ENCODE data around the gene RAB6B. TPM values are rescaled to one million over a fixed set of nuclear protein-coding genes. Genes with fewer than 3 reads are reported as not detected.

Gene RAB6B
- total and polyA plus RNA-seq, 2 of the 8 experiments (the other 6 are each of a cell fraction or from before 2014, with no cell fraction given) = 7.9 to 15.6 TPM

DNA sequence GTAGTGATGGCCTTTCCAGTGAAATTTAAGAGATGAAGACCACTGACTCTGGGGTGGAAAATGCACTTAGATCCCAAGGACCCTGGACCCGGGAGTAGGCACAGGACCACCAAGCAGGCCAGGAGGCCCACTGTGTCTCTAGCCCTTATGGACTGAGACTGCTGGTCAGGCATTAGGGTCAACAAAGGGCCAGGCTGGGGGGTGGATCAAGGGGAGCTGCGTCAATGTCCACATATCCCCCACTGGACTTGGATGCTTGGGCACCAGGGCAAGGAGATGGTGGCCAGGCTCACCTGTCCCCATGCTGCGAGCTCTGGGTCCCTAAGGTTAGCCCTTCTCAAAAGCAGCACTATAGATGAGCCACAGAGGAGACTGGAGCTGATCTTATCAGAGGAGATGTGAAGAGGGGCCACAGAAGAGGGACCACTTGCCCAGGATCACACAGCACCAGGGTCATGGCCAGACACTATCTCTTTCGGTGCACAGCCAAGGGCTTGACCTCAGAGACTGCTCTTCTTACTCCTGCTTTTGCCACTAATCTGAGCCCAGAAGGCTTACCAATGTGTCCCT is 14.7 kb downstream of the RAB6B start:
- H3K27me3 ChIP-seq (replicated peaks in 1 of 4; ENCODE audit: control insufficient read depth in 3 of 4, extremely low read depth in 1 of 4, insufficient read depth in 3 of 4, low read length in 3 of 4) = no peaks in the 10 kb centered on the region; a peak in 1 of 7 replicates
- H4K91ac ChIP-seq (replicated peaks; ENCODE audit: insufficient read length, low read length) = no peak overlapping the region
- no peaks in the 10 kb centered on the region for H3K36me3 ChIP-seq (ENCODE audit: control insufficient read depth in 2 of 4, insufficient read depth in 4 of 4, low read length in 3 of 4)
- H3K4me2 ChIP-seq (ENCODE audit: insufficient read depth in 1 of 2, low read depth in 2 of 2, low read length in 2 of 2) = no peak overlapping the region
- 93% methylated on average over 4 of the region's 4 CpGs; no CpG with 5 or more reads in 1 of the 2 experiments for WGBS, 2 experiments (ENCODE audit: extremely low coverage in 1 of 2, insufficient coverage in 1 of 2, insufficient read length in 1 of 2, insufficient replicate concordance in 2 of 2, low coverage in 1 of 2, low lambda C conversion rate in 2 of 2, missing lambda C conversion rate in 1 of 2)
- no peaks in the 10 kb centered on the region for H3K9me3 ChIP-seq (ENCODE audit: insufficient read depth in 2 of 2, low read depth in 1 of 2, low read length in 1 of 2)
- no peak overlapping the region for H2BK12ac ChIP-seq (ENCODE audit: low read depth, low read length)
- no peak overlapping the region for H4K5ac ChIP-seq (ENCODE audit: insufficient read length, low read depth, low read length)
- H2BK5ac ChIP-seq (ENCODE audit: low read depth, low read length) = no peak overlapping the region
- H3K56ac ChIP-seq (replicated peaks; ENCODE audit: insufficient read length, low read depth, low read length) = no peak overlapping the region
- no peak overlapping the region for H3K4me3 ChIP-seq (ENCODE audit: extremely low read depth in 1 of 4, insufficient read depth in 2 of 4, low read depth in 3 of 4, low read length in 4 of 4)
- H3K79me2 ChIP-seq (ENCODE audit: control insufficient read depth in 1 of 2, insufficient read depth in 2 of 2, low read length in 2 of 2) = no peaks in the 10 kb centered on the region
- no peak overlapping the region for H4K8ac ChIP-seq (ENCODE audit: extremely low read depth, insufficient read depth, low read length)
- H3K27ac ChIP-seq (ENCODE audit: low read depth, low read length) = no peak overlapping the region
- no peak for DNase-seq (ENCODE audit: low read depth in 1 of 2, low spot score in 2 of 2)
- ChIA-PET CTCF (ENCODE audit: partially characterized antibody) (interaction anchor here (0.7 to 2.5 kb wide), 2 partner anchors 16 to 576 kb away, joined by 3 to 8 read pairs; no protein-coding TSS in a partner anchor), POLR2A (ENCODE audit: partially characterized antibody) (no interaction called here)
- no peaks in the 10 kb centered on the region; the same call in 1 of the 2 replicates for H3K79me1 ChIP-seq (ENCODE audit: low read depth, low read length)
- H4K20me1 ChIP-seq (replicated peaks in 1 of 2; ENCODE audit: control insufficient read depth in 1 of 2, insufficient read depth in 2 of 2, low read length in 2 of 2) = no peaks in the 10 kb centered on the region
- H3K4me1 ChIP-seq (replicated peaks in 1 of 4; ENCODE audit: control insufficient read depth in 3 of 4, insufficient read depth in 4 of 4, low read length in 3 of 4) = no peaks in the 10 kb centered on the region
- no peak overlapping the region for H2BK20ac ChIP-seq (ENCODE audit: low read length)
- H2AFZ ChIP-seq (ENCODE audit: low read length) = no peak overlapping the region
- H3K23ac ChIP-seq (ENCODE audit: insufficient read length) = no peak overlapping the region
- no peak overlapping the region for H2BK120ac ChIP-seq (replicated peaks; ENCODE audit: low read depth, low read length)
- no peak overlapping the region for H3K9ac ChIP-seq (replicated peaks in 1 of 4; ENCODE audit: extremely low read depth in 1 of 4, low read depth in 3 of 4, low read length in 3 of 4)
- H3K4ac ChIP-seq (replicated peaks; ENCODE audit: insufficient read length, low read depth, low read length) = no peak overlapping the region
- H3K18ac ChIP-seq (ENCODE audit: extremely low read depth, low read length) = no peak overlapping the region
- H3K14ac ChIP-seq (ENCODE audit: insufficient read length) = no peak overlapping the region
- H3K23me2 ChIP-seq (ENCODE audit: low read depth, low read length) = no peaks in the 10 kb centered on the region
- no peak overlapping the region for H2BK15ac ChIP-seq (ENCODE audit: low read length)
- no peak overlapping the region for H2AK5ac ChIP-seq (ENCODE audit: low read depth, low read length)
- TF ChIP-seq HDAC6 (IDR thresholded peaks at IDR 0.05; ENCODE audit: low read depth, low read length) (no peak), CHD2 (IDR thresholded peaks at IDR 0.05; ENCODE audit: low read length) (no peak), JUN (IDR thresholded peaks at IDR 0.05; ENCODE audit: low read depth, low read length) (no peak), CEBPB (IDR thresholded peaks at IDR 0.05; ENCODE audit: low read depth, low read length) (no peak), TEAD4 (IDR thresholded peaks at IDR 0.05; ENCODE audit: low read depth, low read length) (no peak), SIRT6 (IDR thresholded peaks at IDR 0.05; ENCODE audit: low read length) (no peak), POLR2AphosphoS5 (IDR thresholded peaks at IDR 0.05; ENCODE audit: low read depth, low read length) (no peak)
- TF ChIP-seq, protein P1, sequence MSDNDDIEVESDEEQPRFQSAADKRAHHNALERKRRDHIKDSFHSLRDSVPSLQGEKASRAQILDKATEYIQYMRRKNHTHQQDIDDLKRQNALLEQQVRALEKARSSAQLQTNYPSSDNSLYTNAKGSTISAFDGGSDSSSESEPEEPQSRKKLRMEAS (IDR thresholded peaks at IDR 0.05) = no peak
- FAIRE-seq = no peak

Data from H1 (cell line).